ENCODE data around the gene MPI. TPM values are rescaled to one million over a fixed set of nuclear protein-coding genes. Genes with fewer than 3 reads are reported as not detected.

MPI gene
- total RNA-seq, 1 donor from 2014 or later: 35.0 TPM

GRCh38 chr15:74850393-74850792, 39.4 kb upstream of the MPI start:
- Histone ChIP-seq H3K4me3 (ENCODE audit: low read depth, low read length) (no peak overlapping the region), H3K36me3 (ENCODE audit: control insufficient read depth, insufficient read depth, low read length) (peaks cover 34% of the 10 kb centered on the region), H3K27me3 (ENCODE audit: control insufficient read depth, insufficient read depth, low read length) (no peaks in the 10 kb centered on the region)
- no peak for TF ChIP-seq CTCF (IDR thresholded peaks at IDR 0.05; ENCODE audit: insufficient read depth, low read length, severe bottlenecking)
- DNase-seq (ENCODE audit: low read depth) (no peak), FAIRE-seq (no peak)

- no peak overlapping the region for H3K4me3 ChIP-seq (ENCODE audit: low read depth, low read length)
- H3K27me3 ChIP-seq (ENCODE audit: control insufficient read depth, insufficient read depth, low read length): no peaks in the 10 kb centered on the region
- no peak for FAIRE-seq
- TF ChIP-seq CTCF (IDR thresholded peaks at IDR 0.05; ENCODE audit: insufficient read depth, low read length, severe bottlenecking): no peak
- no peak for DNase-seq (ENCODE audit: low read depth)
- H3K36me3 ChIP-seq (ENCODE audit: control insufficient read depth, insufficient read depth, low read length): peaks cover 32% of the 10 kb centered on the region
These were observed 37.9 kb upstream of the MPI start for GRCh38 chr15:74851960-74852359.

- Histone ChIP-seq H3K36me3 (ENCODE audit: control insufficient read depth, insufficient read depth, low read length) (peaks cover 28% of the 10 kb centered on the region), H3K4me3 (ENCODE audit: low read depth, low read length) (no peak overlapping the region), H3K27me3 (ENCODE audit: control insufficient read depth, insufficient read depth, low read length) (no peaks in the 10 kb centered on the region)
- FAIRE-seq (no peak), DNase-seq (ENCODE audit: low read depth) (no peak)
- TF ChIP-seq CTCF (IDR thresholded peaks at IDR 0.05; ENCODE audit: insufficient read depth, low read length, severe bottlenecking): no peak
These were observed 35.3 kb upstream of the MPI start for GRCh38 chr15:74854453-74855022.

- TF ChIP-seq CTCF (IDR thresholded peaks at IDR 0.05; ENCODE audit: insufficient read depth, low read length, severe bottlenecking): no peak
- DNase-seq (ENCODE audit: low read depth) (no peak), FAIRE-seq (no peak)
- Histone ChIP-seq H3K36me3 (ENCODE audit: control insufficient read depth, insufficient read depth, low read length) (peaks cover 24% of the 10 kb centered on the region), H3K4me3 (ENCODE audit: low read depth, low read length) (no peak overlapping the region), H3K27me3 (ENCODE audit: control insufficient read depth, insufficient read depth, low read length) (no peaks in the 10 kb centered on the region)
These were observed 34.0 kb upstream of the MPI start for GRCh38 chr15:74855857-74856256.

- no peak for FAIRE-seq
- H3K4me3 ChIP-seq (ENCODE audit: low read depth, low read length): no peak overlapping the region
- TF ChIP-seq CTCF (IDR thresholded peaks at IDR 0.05; ENCODE audit: insufficient read depth, low read length, severe bottlenecking): no peak
- no peaks in the 10 kb centered on the region for H3K27me3 ChIP-seq (ENCODE audit: control insufficient read depth, insufficient read depth, low read length)
- H3K36me3 ChIP-seq (ENCODE audit: control insufficient read depth, insufficient read depth, low read length): peaks cover 19% of the 10 kb centered on the region
- DNase-seq (ENCODE audit: low read depth): no peak
These were observed 33.3 kb upstream of the MPI start for GRCh38 chr15:74856537-74856936.

GRCh38 chr15:74857082-74857655, 32.7 kb upstream of the MPI start:
- no peak for TF ChIP-seq CTCF (IDR thresholded peaks at IDR 0.05; ENCODE audit: insufficient read depth, low read length, severe bottlenecking)
- DNase-seq (ENCODE audit: low read depth) (peak; percentile 14), FAIRE-seq (no peak)
- H3K4me3 ChIP-seq (ENCODE audit: low read depth, low read length): no peak overlapping the region
- H3K36me3 ChIP-seq (ENCODE audit: control insufficient read depth, insufficient read depth, low read length): peaks cover 17% of the 10 kb centered on the region
- H3K27me3 ChIP-seq (ENCODE audit: control insufficient read depth, insufficient read depth, low read length): no peaks in the 10 kb centered on the region

All from bronchial epithelial cell (primary cell).